Stimulated activated CD4-positive, alpha-beta T cell treated with anti-CD3 and anti-CD28 coated beads, Interleukin-4, amount 100 ng/mL, for 48 hours (primary cell): ENCODE results near the gene OR8D2.

Experiments
- DNase-seq, 2 donors: peaks; one replicate each; pipeline ENCODE4 v3.0.0-alpha.2; 2020; ENCODE audit warnings: low read depth in 2 of 2

OR8D2 gene, protein sequence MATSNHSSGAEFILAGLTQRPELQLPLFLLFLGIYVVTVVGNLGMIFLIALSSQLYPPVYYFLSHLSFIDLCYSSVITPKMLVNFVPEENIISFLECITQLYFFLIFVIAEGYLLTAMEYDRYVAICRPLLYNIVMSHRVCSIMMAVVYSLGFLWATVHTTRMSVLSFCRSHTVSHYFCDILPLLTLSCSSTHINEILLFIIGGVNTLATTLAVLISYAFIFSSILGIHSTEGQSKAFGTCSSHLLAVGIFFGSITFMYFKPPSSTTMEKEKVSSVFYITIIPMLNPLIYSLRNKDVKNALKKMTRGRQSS

GRCh38 chr11:124320097-124320496 lies at the start of gene OR8D2:
TSS of gene OR8D2 (minus strand) at chr11:124320197. CDS start at chr11:124320197, 0 bp downstream.
- DNase-seq, result no peak

GRCh38 chr11:124359566-124359965 lies 39.6 kb upstream of the OR8D2 start:
- no peak for DNase-seq

GRCh38 chr11:124346311-124346955 lies 26.4 kb upstream of the OR8D2 start:
- no peak for DNase-seq

DNA sequence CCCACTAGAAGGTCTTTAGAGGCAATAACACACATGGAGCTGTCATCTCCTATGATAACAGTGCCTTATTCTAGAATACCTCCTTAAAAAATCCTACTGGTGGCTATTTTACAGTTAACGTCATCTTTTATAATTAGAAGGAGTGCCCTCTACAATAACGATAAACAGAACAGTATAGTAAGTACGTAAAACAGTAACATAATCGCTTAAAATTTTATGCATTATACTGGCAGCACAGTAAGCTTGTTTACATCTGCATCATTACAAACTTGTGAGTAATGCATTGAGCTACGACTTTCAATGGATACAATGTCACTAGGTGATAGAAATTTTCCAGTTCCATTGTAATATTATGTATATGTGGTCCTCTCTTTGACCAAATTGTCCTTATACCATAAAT lies 24.3 kb upstream of the OR8D2 start:
- DNase-seq, result no peak

DNA sequence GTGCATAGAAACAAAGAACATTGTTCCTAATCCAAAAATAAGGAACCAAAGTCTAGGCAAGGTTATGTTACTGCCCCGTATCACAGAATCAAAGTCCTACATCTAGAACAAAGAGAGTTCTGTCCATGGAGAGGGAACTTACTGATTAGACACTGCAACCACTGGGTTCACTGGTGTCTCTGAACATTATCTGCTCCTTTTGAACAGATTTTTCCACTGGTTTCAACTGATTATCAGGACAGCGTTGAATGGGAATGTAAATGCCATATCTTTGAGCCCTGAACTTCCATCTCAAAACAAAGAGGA lies 20.1 kb upstream of the OR8D2 start:
- DNase-seq, result no peak

DNA sequence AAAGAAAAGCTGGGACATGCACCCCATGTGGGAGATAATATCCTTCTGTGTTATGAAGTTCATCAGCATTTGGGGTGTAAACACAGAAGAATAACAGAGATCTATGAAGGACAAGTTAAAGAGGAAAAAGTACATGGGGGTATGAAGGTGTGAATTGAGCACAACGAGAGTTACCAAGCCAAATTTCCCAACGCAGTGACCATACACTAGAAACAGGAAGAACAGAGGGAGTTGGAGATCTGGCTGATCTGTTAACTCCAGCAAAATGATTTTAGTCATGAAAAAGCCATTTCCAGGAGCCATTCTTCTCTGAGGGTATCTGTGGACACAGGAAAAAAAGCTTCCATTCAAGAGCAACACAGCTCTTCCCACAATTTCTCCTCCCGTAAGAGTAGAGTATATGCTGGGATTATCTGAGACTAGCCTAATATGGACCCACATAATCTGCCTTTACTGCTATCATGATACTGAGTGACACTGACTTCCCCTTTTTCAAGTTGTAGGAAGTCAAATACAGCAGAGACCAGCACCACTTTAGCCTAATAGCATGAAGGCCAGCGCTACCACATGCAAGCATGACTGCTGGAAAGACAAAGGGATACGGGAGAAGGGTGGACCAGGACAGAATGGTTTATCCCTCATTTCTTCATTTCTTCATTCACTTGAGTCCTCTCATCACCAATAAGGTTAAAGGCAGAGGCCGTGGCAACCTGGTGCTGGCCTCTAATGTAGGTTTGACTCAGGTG lies 19.6 kb upstream of the OR8D2 start:
- DNase-seq, result no peak

DNA sequence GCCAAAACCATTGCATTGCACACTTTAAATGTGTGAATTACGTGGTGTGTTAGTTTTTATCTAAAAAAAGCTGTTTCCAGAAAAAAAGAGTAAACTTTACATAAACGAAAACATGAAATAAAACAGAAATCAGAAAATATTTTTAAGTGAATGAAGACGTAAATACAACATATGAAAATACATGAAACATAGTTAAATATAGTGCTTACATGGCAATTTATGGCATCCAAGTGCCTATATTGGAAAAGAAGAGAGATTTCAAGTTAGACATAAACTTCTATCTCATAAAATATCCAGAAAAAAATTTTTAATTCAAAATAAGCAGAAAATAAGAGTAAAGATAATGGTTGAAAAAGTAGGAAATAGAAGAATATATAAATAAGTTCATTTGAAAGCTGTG lies 11.9 kb upstream of the OR8D2 start:
- DNase-seq, result no peak

DNA sequence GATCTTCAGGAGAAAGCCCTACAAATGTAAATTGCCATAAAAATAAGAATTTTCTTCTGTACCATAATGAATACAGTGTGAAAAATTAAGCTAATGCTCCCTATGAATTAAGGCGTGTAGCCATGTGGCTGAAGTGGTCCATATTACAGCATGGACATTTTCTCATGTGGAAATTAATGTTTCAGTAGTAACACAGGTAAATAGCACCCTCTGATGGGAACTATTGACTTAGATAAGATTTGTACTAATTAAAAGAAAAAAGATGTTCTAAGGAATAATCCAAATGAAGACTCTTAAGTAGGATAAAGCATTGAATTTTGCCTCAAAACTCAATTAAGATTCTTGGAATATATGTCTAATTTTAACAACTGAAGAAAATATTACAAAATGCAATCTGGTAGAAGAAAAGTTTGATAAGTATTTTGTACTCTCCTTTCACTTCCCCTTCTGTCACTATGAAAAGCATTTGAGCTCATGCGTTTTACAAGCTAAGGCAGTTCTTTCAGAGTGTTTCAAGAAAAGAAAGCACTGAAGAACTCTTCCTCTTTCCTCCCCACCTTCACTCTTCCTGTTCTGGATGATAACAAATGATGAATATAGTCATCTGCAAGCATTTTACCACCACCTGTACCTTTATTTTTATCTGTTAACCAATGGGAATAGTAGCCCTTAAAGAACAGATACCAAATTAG lies 9.9 kb upstream of the OR8D2 start:
- no peak for DNase-seq

DNA sequence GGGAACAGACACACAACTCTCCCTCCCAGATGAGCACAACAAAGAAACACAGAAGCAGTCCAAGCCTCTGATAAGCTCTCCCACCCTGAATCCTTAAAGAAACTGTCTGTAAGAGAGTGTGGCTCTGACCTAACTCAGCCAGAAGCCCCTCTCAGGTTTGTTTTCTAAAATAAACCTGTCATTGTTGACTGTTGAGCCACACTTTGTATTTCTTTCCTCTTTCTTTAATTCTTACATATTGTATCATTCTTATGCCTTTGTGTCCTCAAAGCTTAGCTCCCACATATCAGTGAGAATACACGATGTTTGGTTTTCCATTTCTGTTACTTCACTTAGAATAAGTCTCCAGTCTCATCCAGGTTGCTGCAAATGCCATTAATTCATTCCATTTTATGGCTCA lies 7.8 kb upstream of the OR8D2 start:
- no peak for DNase-seq

DNA sequence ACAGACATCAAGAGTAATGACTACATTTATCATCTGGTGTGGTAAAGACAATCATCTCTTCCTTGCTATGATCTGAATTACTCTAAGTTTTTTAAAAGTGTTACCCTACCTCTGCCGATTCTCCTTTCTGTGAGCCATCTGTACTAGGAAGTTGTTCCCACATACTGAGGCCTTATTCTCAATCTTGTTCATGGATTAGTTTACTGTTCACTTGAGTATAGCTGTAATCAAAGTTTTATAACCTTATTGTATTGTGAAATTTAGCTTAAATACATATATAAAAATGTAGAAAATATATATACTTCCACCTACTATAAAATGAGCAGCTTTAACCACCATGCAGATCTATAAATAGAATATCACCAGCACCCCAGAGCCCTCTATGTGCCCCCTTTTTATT lies 2.4 kb upstream of the OR8D2 start:
- DNase-seq, result no peak

DNA sequence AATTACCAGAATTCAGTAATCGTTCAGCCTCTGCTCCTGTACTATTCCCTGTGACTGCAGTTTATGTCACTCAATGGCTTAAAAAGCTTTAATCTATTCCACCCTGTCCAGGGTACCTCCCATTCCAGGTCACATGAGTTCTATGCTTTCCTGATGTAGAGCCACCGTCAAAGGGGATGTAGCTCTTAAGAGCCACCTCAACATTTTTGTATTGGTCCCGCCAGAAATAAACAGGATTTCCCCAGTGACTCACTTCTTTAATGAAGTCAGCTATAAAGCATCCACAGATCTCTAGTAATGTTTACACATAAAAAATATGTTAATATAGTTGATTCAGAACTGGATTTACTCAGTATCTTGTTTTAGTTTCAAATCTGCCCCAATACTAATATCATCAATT lies 4.9 kb downstream of the OR8D2 start:
- DNase-seq, result no peak

DNA sequence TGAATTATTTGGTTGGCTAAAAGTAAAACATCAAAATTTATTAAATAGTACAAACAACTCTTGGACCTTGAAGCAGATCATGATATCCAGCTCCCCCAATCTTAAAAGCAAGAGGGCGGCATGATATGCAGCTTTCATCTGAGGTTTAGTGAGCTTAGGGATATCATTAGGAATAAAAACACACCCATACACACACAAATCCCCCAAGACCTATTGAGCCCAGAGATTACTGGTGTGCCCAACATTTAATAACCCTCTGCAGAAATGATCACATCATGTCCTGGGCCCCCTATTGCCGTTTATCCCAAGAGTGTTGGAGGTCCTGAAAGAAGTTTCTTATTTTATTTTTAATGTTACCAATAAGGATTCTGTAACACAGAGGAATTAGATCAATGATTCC lies 6.1 kb downstream of the OR8D2 start, which contains the start of gene OR8D1:
Gene OR8D1, minus strand, starts transcription at position 101 of the 400 bp plus-strand sequence. CDS start 3,183 bp downstream, outside the sequence.
- DNase-seq, result no peak

- DNase-seq, result no peak
These were observed 6.9 kb downstream of the OR8D2 start for GRCh38 chr11:124313131-124313530.

- no peak for DNase-seq
These were observed 8.3 kb downstream of the OR8D2 start for GRCh38 chr11:124311670-124312069.

DNA sequence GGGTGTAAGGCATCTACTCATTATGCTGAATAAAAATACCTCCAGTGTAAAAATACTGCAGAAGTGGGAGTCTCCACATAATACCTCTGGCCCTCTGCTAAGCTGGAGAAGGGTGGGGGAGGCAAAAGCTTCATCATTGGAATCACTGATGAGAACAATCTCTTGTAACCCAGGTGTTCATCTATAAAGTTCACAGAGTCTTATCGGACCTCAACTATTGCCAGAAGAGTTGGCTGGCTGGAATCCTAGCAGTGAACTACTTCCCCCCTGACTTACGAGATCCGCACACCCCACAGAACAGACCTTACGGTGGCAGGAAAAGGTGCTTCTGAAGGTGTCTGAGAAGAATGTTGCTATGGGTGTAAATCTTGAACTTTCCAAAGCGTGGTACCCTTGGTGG lies 8.7 kb downstream of the OR8D2 start:
- no peak for DNase-seq

DNA sequence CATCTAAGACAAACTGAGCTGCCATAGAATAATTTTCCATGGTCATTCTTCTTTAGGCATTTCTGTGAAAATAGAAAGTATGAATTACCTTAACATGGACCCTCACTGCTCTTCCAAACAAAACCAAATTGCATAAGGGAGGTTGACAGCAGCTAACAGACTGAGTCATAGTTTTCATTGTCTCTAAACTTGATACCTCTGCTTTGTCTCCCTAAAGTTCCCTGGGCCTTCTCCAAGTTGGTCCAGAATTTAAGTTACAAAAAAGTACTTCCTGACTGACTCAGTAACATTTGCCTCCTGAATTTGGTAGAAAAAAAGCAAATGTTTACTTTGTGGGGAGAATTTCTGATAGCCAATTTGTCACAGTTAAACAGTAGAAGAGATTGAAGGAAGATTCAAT lies 9.3 kb downstream of the OR8D2 start:
- no peak for DNase-seq

- DNase-seq, result no peak
These were observed 12.9 kb downstream of the OR8D2 start for GRCh38 chr11:124307093-124307492.

- DNase-seq, result no peak
These were observed 17.5 kb downstream of the OR8D2 start for GRCh38 chr11:124302347-124303125.

DNA sequence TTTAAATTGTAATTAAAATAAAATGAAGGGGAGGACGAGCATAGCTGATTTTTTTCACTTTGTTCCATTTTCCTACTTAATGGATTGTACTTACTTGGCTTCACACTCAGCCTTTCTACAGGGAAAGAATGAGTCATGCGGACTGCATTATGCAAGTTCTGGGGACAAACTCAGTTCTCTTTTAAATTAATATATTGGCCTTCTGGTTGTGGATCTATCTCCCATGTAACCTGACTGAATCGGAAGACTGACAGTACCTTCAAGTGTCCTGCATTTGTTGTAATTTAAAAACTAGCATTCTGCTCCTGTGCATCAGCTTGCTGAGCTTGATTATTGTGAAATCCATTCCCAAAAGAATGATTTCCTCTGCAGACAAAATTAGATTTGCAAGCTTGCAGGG lies 18.4 kb downstream of the OR8D2 start:
- DNase-seq, result no peak

- no peak for DNase-seq
These were observed 22.1 kb downstream of the OR8D2 start for GRCh38 chr11:124297921-124298320.

GRCh38 chr11:124296016-124296415 lies 24.0 kb downstream of the OR8D2 start:
- DNase-seq, result no peak

- no peak for DNase-seq
These were observed 25.3 kb downstream of the OR8D2 start for GRCh38 chr11:124294687-124295086.
